GM18909 (cell line): ENCODE measurements around the gene TMEFF2.

Source experiments
- ATAC-seq: cut with Tn5 transposase; IDR thresholded peaks from one replicate; pipeline ENCODE4 v1.9.1; 2021; ENCODE audit warnings: mild to moderate bottlenecking; ENCODE audit not compliant: unreplicated experiment, poor library complexity

The TMEFF2 gene

GRCh38 chr2:192072261-192072660 is 122.5 kb downstream of the TMEFF2 start:
- ATAC-seq = no peak

- ATAC-seq = no peak
Measured at GRCh38 chr2:192070099-192070498, 124.6 kb downstream of the TMEFF2 start.

- no peak for ATAC-seq
Measured at GRCh38 chr2:192069417-192069816, 125.3 kb downstream of the TMEFF2 start.

- no peak for ATAC-seq
Measured at GRCh38 chr2:192068966-192069365, 125.8 kb downstream of the TMEFF2 start.

GRCh38 chr2:192067631-192068030 is 127.1 kb downstream of the TMEFF2 start:
- no peak for ATAC-seq

- ATAC-seq = no peak
Measured at GRCh38 chr2:192064459-192064858, 130.3 kb downstream of the TMEFF2 start.

GRCh38 chr2:192060161-192060560 is 134.6 kb downstream of the TMEFF2 start:
- no peak for ATAC-seq

- no peak for ATAC-seq
Measured at GRCh38 chr2:192059266-192059665, 135.5 kb downstream of the TMEFF2 start.

- no peak for ATAC-seq
Measured at GRCh38 chr2:192053921-192054320, 140.8 kb downstream of the TMEFF2 start.

GRCh38 chr2:192051533-192051932 is 143.2 kb downstream of the TMEFF2 start:
- ATAC-seq = no peak

GRCh38 chr2:192049362-192049761 is 145.4 kb downstream of the TMEFF2 start:
- no peak for ATAC-seq

- ATAC-seq = no peak
Measured at GRCh38 chr2:192047315-192048107, 147.2 kb downstream of the TMEFF2 start.

GRCh38 chr2:192044496-192044895 is 150.2 kb downstream of the TMEFF2 start:
- ATAC-seq = no peak

GRCh38 chr2:192043216-192043870 is 151.4 kb downstream of the TMEFF2 start:
- no peak for ATAC-seq

GRCh38 chr2:192042126-192042525 is 152.6 kb downstream of the TMEFF2 start:
- ATAC-seq = no peak

- no peak for ATAC-seq
Measured at GRCh38 chr2:192038110-192038509, 156.6 kb downstream of the TMEFF2 start.

- ATAC-seq = no peak
Measured at GRCh38 chr2:192035731-192036442, 158.8 kb downstream of the TMEFF2 start.

- ATAC-seq = no peak
Measured at GRCh38 chr2:192030856-192031255, 163.9 kb downstream of the TMEFF2 start.

GRCh38 chr2:192030289-192030688 is 164.4 kb downstream of the TMEFF2 start:
- ATAC-seq = no peak

GRCh38 chr2:192029089-192029488 is 165.6 kb downstream of the TMEFF2 start:
- peak; percentile 87 for ATAC-seq

- ATAC-seq = no peak
Measured at GRCh38 chr2:192026825-192027120, 168.0 kb downstream of the TMEFF2 start.
